PC-9 (cell line): ENCODE measurements around the gene CAPZA1.

Experiments
- EZH2 ChIP-seq: fragments of 200-600 bp; sonication (generic); IDR thresholded peaks from 2 replicates; pipeline ENCODE4 v1.8.0; 2017; ENCODE audit warnings: antibody characterized with exemption, low read depth
- TF ChIP-seq, protein P1 (sequence below): fragments of 200-600 bp; sonication (generic); conservative IDR thresholded peaks from 2 replicates; pipeline ENCODE4 v1.6.1; 2017; ENCODE audit warnings: mixed run types, antibody characterized with exemption, mild to moderate bottlenecking, moderate library complexity

- TF ChIP-seq, protein P1, sequence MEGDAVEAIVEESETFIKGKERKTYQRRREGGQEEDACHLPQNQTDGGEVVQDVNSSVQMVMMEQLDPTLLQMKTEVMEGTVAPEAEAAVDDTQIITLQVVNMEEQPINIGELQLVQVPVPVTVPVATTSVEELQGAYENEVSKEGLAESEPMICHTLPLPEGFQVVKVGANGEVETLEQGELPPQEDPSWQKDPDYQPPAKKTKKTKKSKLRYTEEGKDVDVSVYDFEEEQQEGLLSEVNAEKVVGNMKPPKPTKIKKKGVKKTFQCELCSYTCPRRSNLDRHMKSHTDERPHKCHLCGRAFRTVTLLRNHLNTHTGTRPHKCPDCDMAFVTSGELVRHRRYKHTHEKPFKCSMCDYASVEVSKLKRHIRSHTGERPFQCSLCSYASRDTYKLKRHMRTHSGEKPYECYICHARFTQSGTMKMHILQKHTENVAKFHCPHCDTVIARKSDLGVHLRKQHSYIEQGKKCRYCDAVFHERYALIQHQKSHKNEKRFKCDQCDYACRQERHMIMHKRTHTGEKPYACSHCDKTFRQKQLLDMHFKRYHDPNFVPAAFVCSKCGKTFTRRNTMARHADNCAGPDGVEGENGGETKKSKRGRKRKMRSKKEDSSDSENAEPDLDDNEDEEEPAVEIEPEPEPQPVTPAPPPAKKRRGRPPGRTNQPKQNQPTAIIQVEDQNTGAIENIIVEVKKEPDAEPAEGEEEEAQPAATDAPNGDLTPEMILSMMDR: no peak
- no peak for TF ChIP-seq EZH2
These were observed 47.3 kb downstream of the CAPZA1 start for GRCh38 chr1:112666946-112667345.
